ENCODE data around the gene SLC11A1. TPM values are rescaled to one million over a fixed set of nuclear protein-coding genes. Genes with fewer than 3 reads are reported as not detected.
A peak's percentile ranks its signal among the peaks of the same experiment; 100 is the strongest.

Gene SLC11A1
- total RNA-seq, 6 donors from 2014 or later: 145 to 3,249 (median 371) TPM

DNA sequence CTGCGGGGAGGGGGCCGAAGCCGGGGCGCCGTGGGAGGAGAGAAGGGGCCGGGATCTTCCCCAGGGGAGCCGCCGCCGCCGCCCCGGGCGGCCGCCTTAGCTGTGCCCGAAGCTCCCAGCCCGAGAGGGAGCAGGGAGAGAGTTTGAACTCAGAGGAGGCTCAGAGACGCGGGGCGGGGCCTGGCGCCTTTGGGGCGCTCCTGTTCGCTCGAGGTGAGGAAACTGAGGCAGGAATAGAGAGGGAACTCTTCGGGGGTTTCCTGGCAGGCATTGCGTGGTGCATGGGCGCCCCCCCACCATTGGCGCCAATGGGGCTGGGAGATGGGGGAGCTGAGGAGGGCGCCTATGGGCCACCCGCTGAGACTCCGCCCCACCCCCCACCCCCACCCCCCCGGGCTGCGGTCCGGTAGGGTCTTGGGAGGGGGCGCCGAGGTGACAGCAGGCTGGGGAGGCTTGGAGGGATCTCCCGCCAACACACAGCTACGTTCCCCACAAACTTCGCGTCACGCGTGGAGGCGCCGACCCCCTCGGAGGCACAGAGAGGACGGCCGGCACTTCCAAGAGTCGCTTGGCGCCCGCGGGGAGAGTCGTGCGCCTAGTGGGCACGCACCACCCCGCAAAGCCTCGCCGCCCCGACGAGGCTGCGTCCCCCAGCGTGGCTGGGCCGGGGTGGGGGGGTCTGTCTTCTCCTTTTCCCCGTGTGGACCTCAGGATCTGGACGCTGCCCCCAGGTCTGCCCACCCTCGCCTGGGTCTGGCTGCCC is 18.3 kb downstream of the SLC11A1 start:
- Histone ChIP-seq H3K27ac (peak overlapping the region; percentile 94 to 99 (median 99)), H3K4me3 (peak overlapping the region; percentile 92 to 98 (median 96)), H3K36me3 (peaks cover 21 to 42% (median 35%) of the 10 kb centered on the region in 4 donors), H3K27me3 (no peaks in the 10 kb centered on the region), H3K4me1 (peaks cover 42 to 75% (median 60%) of the 10 kb centered on the region in 4 donors), H3K9me3 (no peaks in the 10 kb centered on the region)
- peak; percentile 42 to 93 for DNase-seq
- ATAC-seq (ENCODE audit: low FRiP score in 2 of 2): no peak
- 0% methylated on average over 8 to 29 of the region's 63 CpGs for WGBS, 2 donors
- peak in 1 of 4 donors; percentile 45 for TF ChIP-seq POLR2A (IDR thresholded peaks at IDR 0.05)
- TF ChIP-seq, protein P1, sequence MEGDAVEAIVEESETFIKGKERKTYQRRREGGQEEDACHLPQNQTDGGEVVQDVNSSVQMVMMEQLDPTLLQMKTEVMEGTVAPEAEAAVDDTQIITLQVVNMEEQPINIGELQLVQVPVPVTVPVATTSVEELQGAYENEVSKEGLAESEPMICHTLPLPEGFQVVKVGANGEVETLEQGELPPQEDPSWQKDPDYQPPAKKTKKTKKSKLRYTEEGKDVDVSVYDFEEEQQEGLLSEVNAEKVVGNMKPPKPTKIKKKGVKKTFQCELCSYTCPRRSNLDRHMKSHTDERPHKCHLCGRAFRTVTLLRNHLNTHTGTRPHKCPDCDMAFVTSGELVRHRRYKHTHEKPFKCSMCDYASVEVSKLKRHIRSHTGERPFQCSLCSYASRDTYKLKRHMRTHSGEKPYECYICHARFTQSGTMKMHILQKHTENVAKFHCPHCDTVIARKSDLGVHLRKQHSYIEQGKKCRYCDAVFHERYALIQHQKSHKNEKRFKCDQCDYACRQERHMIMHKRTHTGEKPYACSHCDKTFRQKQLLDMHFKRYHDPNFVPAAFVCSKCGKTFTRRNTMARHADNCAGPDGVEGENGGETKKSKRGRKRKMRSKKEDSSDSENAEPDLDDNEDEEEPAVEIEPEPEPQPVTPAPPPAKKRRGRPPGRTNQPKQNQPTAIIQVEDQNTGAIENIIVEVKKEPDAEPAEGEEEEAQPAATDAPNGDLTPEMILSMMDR (IDR thresholded peaks at IDR 0.05): no peak

DNA sequence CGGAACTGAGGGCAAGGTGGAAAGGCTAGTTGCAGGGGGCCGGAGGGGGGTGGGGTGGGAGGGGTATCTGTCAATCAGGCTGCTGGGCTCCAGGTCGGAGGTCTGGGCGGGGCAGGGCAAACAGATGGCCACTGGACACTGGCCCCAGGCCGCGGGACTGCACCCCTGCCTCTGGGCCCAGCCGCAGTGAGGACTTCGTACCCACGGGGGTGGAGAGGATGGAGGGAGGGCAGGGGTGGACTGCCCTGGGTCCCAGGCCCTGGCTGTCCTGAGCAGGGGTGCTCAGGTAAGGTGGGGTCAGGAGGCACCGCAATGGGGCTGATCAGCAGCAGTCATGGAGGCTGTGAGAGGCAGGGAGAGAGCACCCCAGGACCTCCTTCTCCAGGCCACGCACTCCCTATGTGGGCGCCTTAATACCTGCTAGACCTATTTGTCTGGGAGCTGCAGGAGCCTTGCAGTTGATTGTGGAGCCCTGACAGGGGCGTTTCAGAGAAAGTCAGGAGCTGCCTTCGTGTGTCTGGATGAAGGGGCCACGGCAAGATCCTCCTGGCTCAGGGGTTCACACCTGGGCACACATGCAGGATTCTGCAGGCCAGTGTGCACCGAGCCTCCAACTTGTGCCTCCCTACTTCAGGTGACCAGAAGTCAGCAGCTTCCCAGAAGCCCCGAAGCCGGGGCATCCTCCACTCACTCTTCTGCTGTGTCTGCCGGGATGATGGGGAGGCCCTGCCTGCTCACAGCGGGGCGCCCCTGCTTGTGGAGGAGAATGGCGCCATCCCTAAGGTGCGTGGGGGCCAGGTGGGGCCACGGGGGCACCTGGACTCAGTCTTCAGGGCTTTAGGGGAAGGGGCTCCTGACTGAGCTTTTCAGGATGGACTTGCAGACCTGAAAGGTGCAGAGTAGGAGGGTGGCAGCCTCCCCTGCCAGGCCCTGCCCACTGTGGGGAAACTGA is 19.1 kb downstream of the SLC11A1 start:
- no peaks in the 10 kb centered on the region for H3K27me3 ChIP-seq
- H3K4me1 ChIP-seq: peaks cover 44 to 77% (median 62%) of the 10 kb centered on the region in 4 donors
- H3K27ac ChIP-seq: peak overlapping the region; percentile 94 to 99 (median 99)
- TF ChIP-seq POLR2A (IDR thresholded peaks at IDR 0.05) (peak in 1 of 4 donors; percentile 14), POLR2AphosphoS5 (IDR thresholded peaks at IDR 0.05) (no peak), EP300 (IDR thresholded peaks at IDR 0.05) (no peak)
- TF ChIP-seq, protein P1 (IDR thresholded peaks at IDR 0.05): no peak
- H3K9me3 ChIP-seq: no peaks in the 10 kb centered on the region
- peak overlapping the region; percentile 92 to 98 (median 96) for H3K4me3 ChIP-seq
- WGBS, 2 donors: 20 to 40% methylated on average over 1 to 21 of the region's 24 CpGs
- DNase-seq (peak; percentile 67 to 70), ATAC-seq (ENCODE audit: low FRiP score in 2 of 2) (no peak)
- H3K36me3 ChIP-seq: peaks cover 21 to 43% (median 35%) of the 10 kb centered on the region in 4 donors

DNA sequence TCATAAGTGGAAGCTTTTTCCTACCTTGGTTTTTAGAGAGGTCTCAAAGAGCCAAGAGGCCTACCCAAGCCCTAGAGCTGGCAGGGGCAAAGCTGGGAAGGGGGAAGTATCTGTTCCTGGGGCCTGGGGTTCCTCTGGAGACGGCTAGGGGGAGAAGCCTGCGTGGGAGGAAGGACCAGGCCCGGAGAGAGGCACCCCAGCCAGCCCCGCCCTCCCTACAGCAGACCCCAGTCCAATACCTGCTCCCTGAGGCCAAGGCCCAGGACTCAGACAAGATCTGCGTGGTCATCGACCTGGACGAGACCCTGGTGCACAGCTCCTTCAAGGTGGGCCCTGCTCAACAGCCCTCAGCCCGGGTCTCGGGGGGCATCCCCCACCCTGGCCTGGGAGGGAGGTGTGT is 19.8 kb downstream of the SLC11A1 start:
- 57% methylated on average over 9 of the region's 9 CpGs; no CpG with 5 or more reads in 1 of the 2 donors for WGBS, 2 donors
- Histone ChIP-seq H3K27ac (peak overlapping the region; percentile 94 to 99 (median 99)), H3K4me3 (peak overlapping the region in 3 of 4 donors; percentile 92 to 98 (median 93)), H3K36me3 (peaks cover 21 to 43% (median 35%) of the 10 kb centered on the region in 4 donors), H3K27me3 (no peaks in the 10 kb centered on the region), H3K9me3 (no peaks in the 10 kb centered on the region), H3K4me1 (peaks cover 46 to 77% (median 61%) of the 10 kb centered on the region in 4 donors)
- DNase-seq (peak; percentile 31 to 69), ATAC-seq (ENCODE audit: low FRiP score in 2 of 2) (no peak)
- TF ChIP-seq, protein P1 (IDR thresholded peaks at IDR 0.05): no peak
- TF ChIP-seq POLR2A (IDR thresholded peaks at IDR 0.05): no peak
- TF ChIP-seq POLR2AphosphoS5 (IDR thresholded peaks at IDR 0.05): no peak
- no peak for TF ChIP-seq EP300 (IDR thresholded peaks at IDR 0.05)

DNA sequence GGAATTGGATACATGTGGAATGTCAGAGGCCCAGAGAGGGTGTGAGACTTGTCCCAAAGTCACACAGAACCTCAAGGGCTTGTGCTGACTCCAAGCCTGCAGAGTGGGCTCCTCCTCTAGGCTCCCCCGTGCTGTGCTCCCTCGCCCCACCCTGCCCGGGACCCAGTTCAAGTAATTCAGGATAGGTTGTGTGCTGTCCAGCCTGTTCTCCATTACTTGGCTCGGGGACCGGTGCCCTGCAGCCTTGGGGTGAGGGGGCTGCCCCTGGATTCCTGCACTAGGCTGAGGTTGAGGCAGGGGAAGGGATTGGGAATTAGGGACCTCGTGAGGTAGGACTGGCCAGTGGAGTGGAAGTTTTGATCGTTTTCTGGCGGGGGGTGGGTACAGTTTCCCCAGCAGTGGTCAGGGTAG is 20.4 kb downstream of the SLC11A1 start:
- peaks cover 21 to 43% (median 35%) of the 10 kb centered on the region in 4 donors for H3K36me3 ChIP-seq
- 67 to 75% methylated on average over 7 to 8 of the region's 8 CpGs for WGBS, 2 donors
- peak overlapping the region; percentile 94 to 99 (median 99) for H3K27ac ChIP-seq
- H3K9me3 ChIP-seq: no peaks in the 10 kb centered on the region
- TF ChIP-seq POLR2A (IDR thresholded peaks at IDR 0.05): no peak
- DNase-seq (peak in 1 of 2 donors; percentile 67), ATAC-seq (ENCODE audit: low FRiP score in 2 of 2) (no peak)
- H3K4me1 ChIP-seq: peaks cover 46 to 77% (median 61%) of the 10 kb centered on the region in 4 donors
- H3K27me3 ChIP-seq: no peaks in the 10 kb centered on the region
- H3K4me3 ChIP-seq: peak overlapping the region in 1 of 4 donors; percentile 93

Data from upper lobe of left lung (tissue), 6 donors.